NCI-H446 treated with DMSO at 0.1 percent for 48 hours (cell line): ENCODE results near the gene ALOXE3.

ENCODE experiments used
- DNase-seq: peaks from one replicate; lab custom pipeline; 2025; lab: John Stamatoyannopoulos, UW

The ALOXE3 gene

GRCh38 chr17:8153957-8154607 is 35.8 kb upstream of the ALOXE3 start:
- DNase-seq, result peak; percentile 90

DNA sequence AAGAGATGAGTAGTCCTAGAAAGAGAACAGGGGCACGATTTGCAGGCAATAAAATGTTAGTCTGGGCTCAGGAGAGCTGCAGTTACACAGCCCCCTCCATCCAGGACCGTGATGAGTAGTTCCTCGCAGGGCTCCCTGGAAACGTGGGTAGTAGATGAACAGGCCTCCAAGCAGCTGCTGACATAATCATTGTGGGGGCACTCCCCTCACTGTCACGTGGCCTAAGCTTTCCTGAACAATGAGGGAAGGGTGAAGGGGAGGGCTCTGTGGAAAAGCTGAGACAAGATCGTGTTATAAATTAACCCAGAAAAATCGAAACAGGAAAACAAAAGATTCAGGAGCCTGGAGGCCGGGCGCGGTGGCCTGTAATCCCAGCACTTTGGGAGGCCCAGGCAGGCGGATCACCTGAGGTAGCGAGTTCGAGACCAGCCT is 35.2 kb upstream of the ALOXE3 start:
- no peak for DNase-seq

DNA sequence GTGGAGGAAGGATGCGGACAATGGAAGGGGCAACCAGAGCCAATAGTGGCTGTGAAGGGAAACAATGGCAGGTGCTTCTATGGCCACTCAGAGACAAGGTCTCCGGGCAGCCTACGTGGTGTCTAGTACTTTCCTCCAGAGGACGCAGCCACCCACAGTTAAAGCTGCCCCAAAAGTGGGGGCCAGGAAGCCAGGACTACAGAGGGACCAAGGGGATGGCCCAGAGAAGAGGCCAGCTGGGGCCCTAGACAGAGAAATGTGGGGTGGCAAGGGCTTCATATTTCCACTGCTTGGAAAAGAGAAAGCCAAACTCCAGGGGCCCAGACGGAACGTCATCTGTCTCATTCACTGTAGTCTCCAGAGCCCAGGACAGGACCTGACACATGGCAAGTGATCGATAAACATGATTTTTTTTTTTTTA is 34.7 kb upstream of the ALOXE3 start:
- no peak for DNase-seq

GRCh38 chr17:8152112-8152775 is 33.9 kb upstream of the ALOXE3 start, which contains the start of gene PER1:
TSS of gene PER1 (minus strand) at chr17:8152404. CDS start at chr17:8150706, 1,698 bp downstream.
- no peak for DNase-seq

- no peak for DNase-seq
These were observed 33.4 kb upstream of the ALOXE3 start for GRCh38 chr17:8151641-8152111.

DNA sequence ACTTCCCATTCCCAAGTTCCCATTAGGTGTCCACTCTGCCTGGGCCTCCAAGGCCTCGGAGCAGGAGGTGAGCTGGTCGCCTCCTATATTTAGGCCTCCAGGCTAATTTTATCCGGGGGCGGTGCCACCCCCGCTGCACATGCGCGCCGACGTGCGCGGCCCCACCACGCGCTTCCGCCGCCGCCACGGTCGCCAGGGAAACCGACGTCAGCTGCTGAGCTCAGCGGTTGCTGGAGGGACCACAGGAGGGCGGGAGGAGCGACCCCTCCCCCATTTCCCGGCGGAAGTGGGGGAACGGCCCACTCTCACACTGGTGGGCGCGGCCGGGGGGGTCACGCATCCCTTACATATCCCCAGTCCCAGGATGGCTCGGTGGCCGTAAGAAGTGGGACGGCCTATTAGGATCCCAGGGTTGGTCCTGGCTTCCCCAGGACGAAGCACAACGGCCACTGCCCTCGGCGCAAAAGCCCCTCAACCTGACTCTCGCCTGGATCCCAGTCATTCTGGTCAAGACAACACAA is 32.9 kb upstream of the ALOXE3 start:
- DNase-seq, result no peak

DNA sequence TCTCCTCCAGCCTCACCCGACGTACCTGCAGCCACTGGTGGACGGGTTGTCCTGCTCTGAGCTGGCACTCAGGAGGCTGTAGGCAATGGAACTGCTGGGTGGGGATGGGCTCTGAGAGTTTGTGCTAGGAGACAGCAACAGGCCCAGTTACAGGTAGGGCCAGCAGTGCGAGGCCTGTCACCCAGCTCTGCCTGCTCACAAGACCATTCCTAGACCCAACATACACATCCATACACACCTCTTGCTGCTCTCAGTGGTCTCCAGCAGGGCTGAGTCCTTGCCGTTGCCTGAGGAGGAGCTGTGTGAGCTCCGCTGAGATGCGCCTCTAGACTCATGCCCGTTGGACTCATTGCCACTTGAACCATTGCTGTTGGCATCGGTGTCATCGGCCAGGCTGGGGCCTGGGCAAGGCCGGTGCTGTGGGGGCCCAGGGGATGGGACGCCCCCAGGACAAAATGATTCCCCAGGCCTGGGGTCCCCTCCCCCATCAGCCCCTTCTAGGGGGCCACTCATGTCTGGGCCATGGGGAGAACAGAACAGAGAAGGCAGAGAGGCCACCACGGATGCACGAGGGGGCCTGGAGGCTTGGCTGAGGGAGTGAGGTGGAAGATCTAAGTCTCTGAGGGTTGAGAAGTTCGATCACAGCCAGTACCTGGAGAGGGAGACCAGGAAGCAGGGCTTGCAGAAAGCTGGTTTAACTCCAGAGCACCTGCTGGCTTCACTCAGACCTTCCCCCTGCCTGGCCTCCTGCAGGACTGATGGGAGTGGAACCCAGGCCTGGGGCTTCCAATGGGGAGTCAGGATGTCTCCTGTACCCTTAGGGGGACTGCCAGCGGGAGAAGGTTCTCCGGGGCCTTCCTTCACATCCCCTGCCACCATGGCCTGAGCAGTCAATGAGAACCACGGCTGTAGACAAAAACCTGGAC is 32.1 kb upstream of the ALOXE3 start:
- DNase-seq, result no peak

DNA sequence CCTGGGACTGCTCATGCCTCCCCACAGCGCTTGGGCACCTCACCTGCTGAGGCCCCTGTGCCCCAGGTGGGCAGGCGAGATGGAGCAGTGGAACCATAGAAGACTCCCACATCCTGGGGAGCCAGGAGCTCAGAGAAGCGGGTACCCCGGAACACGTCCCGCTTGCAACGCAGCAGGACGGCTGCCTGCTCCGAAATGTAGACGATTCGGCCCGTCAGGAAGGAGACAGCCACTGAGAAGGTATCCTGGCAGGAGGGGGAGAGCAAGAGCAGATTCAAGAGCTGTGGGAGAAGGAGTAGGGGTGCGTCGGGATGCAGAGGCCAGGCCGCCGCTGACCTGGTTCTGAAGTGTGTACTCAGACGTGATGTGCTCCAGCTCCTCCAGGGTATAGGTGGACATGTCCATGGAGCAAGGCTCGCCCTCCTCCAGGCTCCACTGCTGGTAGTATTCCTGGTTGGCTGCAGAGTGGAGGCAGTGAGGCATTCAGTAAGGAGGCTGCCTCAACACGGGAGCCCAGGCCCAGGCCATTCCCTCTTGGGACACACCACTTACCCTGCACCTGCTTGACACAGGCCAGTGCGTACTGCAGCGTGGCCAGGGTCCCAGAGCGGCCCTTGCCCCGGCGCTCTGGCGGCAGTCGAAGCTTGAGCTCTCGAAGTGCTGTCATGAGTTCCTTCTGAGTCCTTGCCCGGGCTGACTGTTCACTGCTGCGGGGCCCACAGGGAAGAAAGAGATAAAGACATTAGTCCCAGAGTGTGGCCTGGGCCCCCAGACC is 31.3 kb upstream of the ALOXE3 start:
- no peak for DNase-seq

- no peak for DNase-seq
These were observed 30.2 kb upstream of the ALOXE3 start for GRCh38 chr17:8148560-8148959.

DNA sequence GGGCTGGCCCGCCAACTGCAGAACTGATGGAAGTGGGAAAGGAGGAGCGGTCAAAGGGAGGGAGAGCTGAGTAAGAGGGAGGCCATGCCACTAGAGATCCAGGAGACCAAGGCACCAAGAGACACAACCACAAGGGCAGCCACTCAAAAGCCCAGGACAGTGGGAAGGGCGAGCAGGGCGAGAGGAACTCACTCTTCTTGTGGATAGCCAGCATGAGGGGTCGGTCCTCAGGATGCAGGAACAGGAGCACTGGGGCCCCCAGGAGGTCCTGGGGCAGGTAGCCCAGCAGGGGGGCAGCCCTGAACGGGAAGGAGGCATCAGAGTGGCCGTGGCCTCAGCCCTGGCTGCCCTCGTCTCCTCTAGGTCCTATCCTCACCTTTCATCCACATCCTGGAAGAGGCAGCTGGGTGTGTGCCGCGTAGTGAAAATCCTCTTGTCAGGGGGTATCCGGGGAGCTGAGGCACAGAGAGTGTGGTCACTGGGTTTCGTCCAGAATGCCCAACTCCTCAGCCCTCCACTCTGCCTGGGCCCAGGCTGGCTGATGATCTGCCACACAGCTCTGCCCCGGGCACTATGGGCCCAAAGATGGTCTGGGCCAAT is 29.6 kb upstream of the ALOXE3 start:
- no peak for DNase-seq

GRCh38 chr17:8147141-8147804 is 29.0 kb upstream of the ALOXE3 start:
- no peak for DNase-seq

GRCh38 chr17:8146381-8147140 is 28.2 kb upstream of the ALOXE3 start:
- no peak for DNase-seq

- DNase-seq, result no peak
These were observed 27.5 kb upstream of the ALOXE3 start for GRCh38 chr17:8145811-8146210.

- no peak for DNase-seq
These were observed 26.3 kb upstream of the ALOXE3 start for GRCh38 chr17:8144401-8145231.

GRCh38 chr17:8143581-8144400 is 25.5 kb upstream of the ALOXE3 start:
- DNase-seq, result no peak

GRCh38 chr17:8142887-8143580 is 24.7 kb upstream of the ALOXE3 start:
- DNase-seq, result no peak

GRCh38 chr17:8142158-8142886 is 24.0 kb upstream of the ALOXE3 start:
- no peak for DNase-seq
